Effector memory CD4-positive, alpha-beta T cell (primary cell): ENCODE measurements around the gene PSAP.
"Not testable (repeated sequence)": the region's sequence is repeated elsewhere in the genome, so short reads cannot be mapped to it uniquely, and the experiment has no call there.

Source experiments
- DNase-seq, 3 donors: peaks; one replicate each; pipeline ENCODE4 v3.0.0-alpha.2; 2020
- H3K27ac ChIP-seq: 2 replicates; pipeline ENCODE4 v1.7.0; 2013; ENCODE audit warnings: mild to moderate bottlenecking, low read length, moderate library complexity; ENCODE audit not compliant: insufficient read depth, poor library complexity, severe bottlenecking
- H3K27me3 ChIP-seq: replicated peaks from 2 replicates; pipeline ENCODE4 v1.7.0; 2013; ENCODE audit warnings: mild to moderate bottlenecking, low read length; ENCODE audit not compliant: insufficient read depth, control insufficient read depth, poor library complexity, severe bottlenecking
- H3K36me3 ChIP-seq: 2 replicates; pipeline ENCODE4 v1.7.0; 2013; ENCODE audit warnings: mild to moderate bottlenecking, low read length, moderate library complexity; ENCODE audit not compliant: control insufficient read depth, insufficient read depth
- H3K4me1 ChIP-seq: 2 replicates; pipeline ENCODE4 v1.7.0; 2013; ENCODE audit warnings: low read length, mild to moderate bottlenecking; ENCODE audit not compliant: control insufficient read depth, insufficient read depth, poor library complexity, severe bottlenecking
- H3K4me3 ChIP-seq: 2 replicates; pipeline ENCODE4 v1.7.0; 2013; ENCODE audit warnings: low read length, low read depth, mild to moderate bottlenecking; ENCODE audit not compliant: insufficient read depth, poor library complexity, severe bottlenecking
- H3K9me3 ChIP-seq: 2 replicates; pipeline ENCODE4 v1.7.0; 2013; ENCODE audit warnings: mild to moderate bottlenecking, low read length, moderate library complexity; ENCODE audit not compliant: control insufficient read depth

The PSAP gene

GRCh38 chr10:71873582-71874211 lies 22.6 kb upstream of the PSAP start:
- no peak overlapping the region for H3K27ac ChIP-seq
- H3K9me3 ChIP-seq, result no peaks in the 10 kb centered on the region
- H3K27me3 ChIP-seq, result no peaks in the 10 kb centered on the region
- DNase-seq, result no peak
- no peaks in the 10 kb centered on the region for H3K36me3 ChIP-seq
- H3K4me3 ChIP-seq, result no peak overlapping the region
- H3K4me1 ChIP-seq, result no peaks in the 10 kb centered on the region

DNA sequence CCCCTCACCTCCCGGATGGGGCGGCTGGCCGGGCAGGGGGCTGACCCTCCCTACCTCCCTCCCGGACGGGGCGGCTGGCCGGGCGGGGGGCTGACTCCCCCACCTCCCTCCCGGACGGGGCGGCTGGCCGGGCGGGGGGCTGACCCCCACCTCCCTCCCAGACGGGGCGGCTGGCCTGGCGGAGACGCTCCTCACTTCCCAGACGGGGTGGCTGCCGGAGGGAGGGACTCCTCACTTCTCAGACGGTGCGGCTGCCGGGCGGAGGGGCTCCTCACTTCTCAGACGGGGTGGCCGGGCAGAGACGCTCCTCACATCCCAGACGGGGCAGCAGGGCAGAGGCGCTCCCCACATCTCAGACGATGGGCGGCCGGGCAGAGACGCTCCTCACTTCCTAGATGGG lies 18.6 kb upstream of the PSAP start:
- not testable (repeated sequence) for H3K9me3 ChIP-seq, H3K27me3 ChIP-seq, DNase-seq, H3K4me1 ChIP-seq, H3K4me3 ChIP-seq, H3K36me3 ChIP-seq, H3K27ac ChIP-seq

GRCh38 chr10:71868192-71868697 lies 17.2 kb upstream of the PSAP start:
- Histone ChIP-seq H3K9me3 (no peaks in the 10 kb centered on the region), H3K4me1 (no peaks in the 10 kb centered on the region), H3K27ac (no peak overlapping the region), H3K4me3 (no peak overlapping the region), H3K27me3 (no peaks in the 10 kb centered on the region), H3K36me3 (no peaks in the 10 kb centered on the region)
- DNase-seq, result no peak

DNA sequence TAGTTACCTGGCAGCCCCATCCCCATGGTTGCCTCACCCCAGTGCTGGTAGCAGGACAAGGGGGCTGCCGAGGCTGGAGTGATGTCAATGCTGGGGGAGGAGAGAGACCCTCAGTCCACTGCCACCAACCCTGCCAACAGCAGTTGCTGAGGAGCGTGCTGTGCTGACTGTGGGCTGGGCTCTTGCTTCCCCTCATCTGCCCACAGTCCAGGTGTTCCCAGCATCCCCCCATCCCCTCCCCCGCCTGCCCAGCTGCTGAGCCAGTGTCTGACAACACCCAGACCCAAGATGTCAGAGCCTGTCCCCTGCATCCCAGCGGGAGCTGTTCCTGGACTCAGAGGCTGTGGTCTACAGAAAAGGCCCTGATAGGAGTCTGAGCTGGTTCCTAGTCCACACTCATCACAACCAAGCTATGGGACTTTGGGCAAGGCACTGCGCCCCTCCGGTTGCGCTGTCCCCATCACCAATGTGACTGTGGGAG lies 14.6 kb upstream of the PSAP start:
- Histone ChIP-seq H3K27me3 (no peaks in the 10 kb centered on the region), H3K36me3 (no peaks in the 10 kb centered on the region), H3K9me3 (no peaks in the 10 kb centered on the region), H3K4me1 (no peaks in the 10 kb centered on the region), H3K27ac (no peak overlapping the region), H3K4me3 (no peak overlapping the region)
- DNase-seq, result no peak

- H3K4me1 ChIP-seq, result no peaks in the 10 kb centered on the region
- H3K27ac ChIP-seq, result no peak overlapping the region
- no peak for DNase-seq
- H3K9me3 ChIP-seq, result no peaks in the 10 kb centered on the region
- H3K4me3 ChIP-seq, result no peak overlapping the region
- H3K36me3 ChIP-seq, result no peaks in the 10 kb centered on the region
- no peaks in the 10 kb centered on the region for H3K27me3 ChIP-seq
These were observed 13.9 kb upstream of the PSAP start for GRCh38 chr10:71864911-71865361.

DNA sequence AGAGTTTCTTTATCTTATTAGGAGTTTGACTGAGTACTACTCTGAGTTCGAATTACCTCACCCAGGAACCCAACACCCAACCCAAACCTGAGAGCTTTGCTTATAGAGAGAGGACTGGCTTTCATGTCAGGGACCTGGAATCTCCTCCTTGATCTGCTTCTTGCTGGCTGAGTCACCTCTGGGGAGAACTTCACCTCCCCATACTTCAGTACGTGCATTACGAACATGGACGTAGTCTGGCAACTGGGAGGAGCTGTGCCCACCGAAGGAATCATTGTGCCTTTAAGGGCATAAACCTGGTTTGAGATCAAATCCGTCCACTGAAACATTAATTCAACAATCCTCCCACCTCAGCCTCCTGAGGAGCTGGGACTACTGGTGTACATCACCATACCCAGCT lies 12.2 kb upstream of the PSAP start:
- DNase-seq, result no peak
- Histone ChIP-seq H3K27me3 (no peaks in the 10 kb centered on the region), H3K9me3 (no peaks in the 10 kb centered on the region), H3K4me3 (no peak overlapping the region), H3K4me1 (no peaks in the 10 kb centered on the region), H3K27ac (no peak overlapping the region), H3K36me3 (no peaks in the 10 kb centered on the region)

- H3K4me1 ChIP-seq, result no peaks in the 10 kb centered on the region
- no peaks in the 10 kb centered on the region for H3K27me3 ChIP-seq
- H3K9me3 ChIP-seq, result no peaks in the 10 kb centered on the region
- H3K27ac ChIP-seq, result no peak overlapping the region
- DNase-seq, result no peak
- no peaks in the 10 kb centered on the region for H3K36me3 ChIP-seq
- H3K4me3 ChIP-seq, result no peak overlapping the region
These were observed 9.4 kb upstream of the PSAP start for GRCh38 chr10:71860243-71861029.

DNA sequence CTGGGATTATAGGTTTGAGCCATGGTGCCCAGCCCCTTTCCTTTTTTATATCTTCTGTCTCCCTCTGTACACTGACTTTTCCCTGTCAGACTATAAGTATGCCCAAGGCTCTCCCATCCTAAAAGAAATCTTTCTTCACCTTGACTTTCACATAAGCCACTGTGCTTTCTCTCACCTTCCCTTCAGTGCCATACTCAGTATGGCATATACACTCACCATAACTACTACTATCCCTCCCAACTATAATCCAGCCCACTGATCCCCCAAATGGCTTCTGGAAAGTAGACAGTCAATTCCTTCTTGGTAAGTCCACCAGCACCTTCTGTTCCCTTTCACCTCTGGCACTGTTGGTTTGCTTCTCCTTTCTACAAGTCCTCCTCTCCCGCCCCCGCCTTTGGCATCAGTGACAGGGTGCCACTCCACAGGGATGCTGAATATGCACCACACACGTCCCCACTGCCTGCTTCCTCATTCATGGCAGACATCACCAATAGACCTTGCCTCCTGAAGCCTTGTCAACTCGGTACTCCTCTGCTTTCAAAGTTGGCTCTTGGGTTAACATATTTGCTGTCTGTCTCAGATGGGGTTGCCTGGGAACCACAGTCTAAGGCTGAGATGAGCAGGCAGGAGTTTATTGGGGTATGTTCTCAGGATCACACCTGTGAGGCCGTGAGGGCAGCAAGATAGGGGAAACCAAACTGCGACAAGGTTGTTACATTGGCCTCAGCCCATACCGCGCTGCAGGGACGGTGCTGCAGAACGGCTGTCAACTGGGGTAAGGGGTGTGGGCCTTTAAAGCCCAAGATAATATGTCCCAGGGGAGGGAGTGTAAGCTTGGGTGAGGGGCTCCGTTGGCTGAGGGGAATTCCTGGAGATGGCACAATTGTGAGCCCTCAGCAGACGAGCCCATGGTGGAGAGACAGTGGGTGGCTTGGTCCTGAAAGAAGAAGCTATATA lies 7.2 kb upstream of the PSAP start:
- DNase-seq, result no peak
- Histone ChIP-seq H3K27ac (no peak overlapping the region), H3K36me3 (no peaks in the 10 kb centered on the region), H3K27me3 (no peaks in the 10 kb centered on the region), H3K9me3 (no peaks in the 10 kb centered on the region), H3K4me1 (no peaks in the 10 kb centered on the region), H3K4me3 (no peak overlapping the region)

DNA sequence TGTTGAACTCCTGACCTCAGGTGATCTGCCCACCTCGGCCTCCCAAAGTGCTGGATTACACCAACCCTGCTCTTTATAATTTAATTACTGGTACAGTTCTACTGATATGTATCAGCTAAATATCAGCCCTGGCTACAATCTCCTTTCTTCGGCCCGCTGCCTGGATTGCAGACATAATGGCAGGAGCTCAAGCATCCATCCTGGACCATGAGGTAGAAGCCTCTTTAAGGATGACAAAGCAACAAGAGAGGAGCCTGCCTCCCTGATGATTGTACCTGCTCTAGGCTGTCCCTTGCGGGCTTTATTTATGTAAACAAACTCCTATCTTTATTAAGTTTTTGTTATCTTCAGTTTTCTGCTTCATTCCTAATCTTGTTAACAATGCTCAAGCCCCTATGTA lies 5.6 kb upstream of the PSAP start:
- Histone ChIP-seq H3K9me3 (no peaks in the 10 kb centered on the region), H3K27me3 (no peaks in the 10 kb centered on the region), H3K4me3 (no peak overlapping the region), H3K36me3 (no peaks in the 10 kb centered on the region), H3K4me1 (no peaks in the 10 kb centered on the region), H3K27ac (no peak overlapping the region)
- no peak for DNase-seq
